ENCODE results near the gene MRPS6. TPM values are rescaled to one million over a fixed set of nuclear protein-coding genes. Genes with fewer than 3 reads are reported as not detected.

The MRPS6 gene
- total and polyA plus RNA-seq, 2 of the 13 experiments (the other 11 are each of a cell fraction or from before 2014, with no cell fraction given), result 14.2 to 26.9 TPM

DNA sequence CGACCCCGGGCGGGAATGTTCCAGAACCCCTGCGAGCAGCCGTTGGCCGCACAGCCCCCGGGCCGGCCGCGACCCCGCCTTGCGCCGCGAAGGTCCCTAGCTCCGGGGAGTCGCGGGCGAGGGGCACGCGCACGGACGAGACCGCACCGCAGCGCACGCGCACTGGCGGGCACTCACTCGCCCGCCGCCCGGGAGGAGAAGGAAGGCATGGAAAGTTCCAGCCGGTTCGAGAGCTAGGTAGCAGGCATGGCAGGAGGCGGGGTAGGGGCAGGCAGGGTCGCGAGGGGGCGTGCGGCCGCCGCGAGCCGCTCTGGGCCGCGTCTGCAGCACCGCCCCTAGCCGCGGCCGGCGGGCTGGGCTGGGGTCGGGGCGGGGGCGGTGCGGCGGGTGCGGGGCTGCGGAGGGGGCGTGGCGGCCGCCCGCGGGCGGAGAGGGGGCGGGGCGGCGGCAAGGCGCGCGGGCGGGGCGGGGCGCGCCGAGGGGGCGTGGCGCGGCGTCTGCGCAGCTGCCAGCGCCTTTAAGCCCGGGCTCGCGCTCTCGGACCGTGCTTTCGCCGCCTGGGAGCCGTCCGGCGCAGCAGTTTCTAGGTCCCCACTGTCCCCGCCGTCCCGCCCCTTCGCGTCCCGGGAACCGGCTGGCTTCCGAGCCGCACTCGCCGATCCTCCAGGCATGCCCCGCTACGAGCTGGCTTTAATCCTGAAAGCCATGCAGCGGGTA is at the start of gene MRPS6, which contains the start of gene SLC5A3 (continued):
- TF ChIP-seq, protein P1, sequence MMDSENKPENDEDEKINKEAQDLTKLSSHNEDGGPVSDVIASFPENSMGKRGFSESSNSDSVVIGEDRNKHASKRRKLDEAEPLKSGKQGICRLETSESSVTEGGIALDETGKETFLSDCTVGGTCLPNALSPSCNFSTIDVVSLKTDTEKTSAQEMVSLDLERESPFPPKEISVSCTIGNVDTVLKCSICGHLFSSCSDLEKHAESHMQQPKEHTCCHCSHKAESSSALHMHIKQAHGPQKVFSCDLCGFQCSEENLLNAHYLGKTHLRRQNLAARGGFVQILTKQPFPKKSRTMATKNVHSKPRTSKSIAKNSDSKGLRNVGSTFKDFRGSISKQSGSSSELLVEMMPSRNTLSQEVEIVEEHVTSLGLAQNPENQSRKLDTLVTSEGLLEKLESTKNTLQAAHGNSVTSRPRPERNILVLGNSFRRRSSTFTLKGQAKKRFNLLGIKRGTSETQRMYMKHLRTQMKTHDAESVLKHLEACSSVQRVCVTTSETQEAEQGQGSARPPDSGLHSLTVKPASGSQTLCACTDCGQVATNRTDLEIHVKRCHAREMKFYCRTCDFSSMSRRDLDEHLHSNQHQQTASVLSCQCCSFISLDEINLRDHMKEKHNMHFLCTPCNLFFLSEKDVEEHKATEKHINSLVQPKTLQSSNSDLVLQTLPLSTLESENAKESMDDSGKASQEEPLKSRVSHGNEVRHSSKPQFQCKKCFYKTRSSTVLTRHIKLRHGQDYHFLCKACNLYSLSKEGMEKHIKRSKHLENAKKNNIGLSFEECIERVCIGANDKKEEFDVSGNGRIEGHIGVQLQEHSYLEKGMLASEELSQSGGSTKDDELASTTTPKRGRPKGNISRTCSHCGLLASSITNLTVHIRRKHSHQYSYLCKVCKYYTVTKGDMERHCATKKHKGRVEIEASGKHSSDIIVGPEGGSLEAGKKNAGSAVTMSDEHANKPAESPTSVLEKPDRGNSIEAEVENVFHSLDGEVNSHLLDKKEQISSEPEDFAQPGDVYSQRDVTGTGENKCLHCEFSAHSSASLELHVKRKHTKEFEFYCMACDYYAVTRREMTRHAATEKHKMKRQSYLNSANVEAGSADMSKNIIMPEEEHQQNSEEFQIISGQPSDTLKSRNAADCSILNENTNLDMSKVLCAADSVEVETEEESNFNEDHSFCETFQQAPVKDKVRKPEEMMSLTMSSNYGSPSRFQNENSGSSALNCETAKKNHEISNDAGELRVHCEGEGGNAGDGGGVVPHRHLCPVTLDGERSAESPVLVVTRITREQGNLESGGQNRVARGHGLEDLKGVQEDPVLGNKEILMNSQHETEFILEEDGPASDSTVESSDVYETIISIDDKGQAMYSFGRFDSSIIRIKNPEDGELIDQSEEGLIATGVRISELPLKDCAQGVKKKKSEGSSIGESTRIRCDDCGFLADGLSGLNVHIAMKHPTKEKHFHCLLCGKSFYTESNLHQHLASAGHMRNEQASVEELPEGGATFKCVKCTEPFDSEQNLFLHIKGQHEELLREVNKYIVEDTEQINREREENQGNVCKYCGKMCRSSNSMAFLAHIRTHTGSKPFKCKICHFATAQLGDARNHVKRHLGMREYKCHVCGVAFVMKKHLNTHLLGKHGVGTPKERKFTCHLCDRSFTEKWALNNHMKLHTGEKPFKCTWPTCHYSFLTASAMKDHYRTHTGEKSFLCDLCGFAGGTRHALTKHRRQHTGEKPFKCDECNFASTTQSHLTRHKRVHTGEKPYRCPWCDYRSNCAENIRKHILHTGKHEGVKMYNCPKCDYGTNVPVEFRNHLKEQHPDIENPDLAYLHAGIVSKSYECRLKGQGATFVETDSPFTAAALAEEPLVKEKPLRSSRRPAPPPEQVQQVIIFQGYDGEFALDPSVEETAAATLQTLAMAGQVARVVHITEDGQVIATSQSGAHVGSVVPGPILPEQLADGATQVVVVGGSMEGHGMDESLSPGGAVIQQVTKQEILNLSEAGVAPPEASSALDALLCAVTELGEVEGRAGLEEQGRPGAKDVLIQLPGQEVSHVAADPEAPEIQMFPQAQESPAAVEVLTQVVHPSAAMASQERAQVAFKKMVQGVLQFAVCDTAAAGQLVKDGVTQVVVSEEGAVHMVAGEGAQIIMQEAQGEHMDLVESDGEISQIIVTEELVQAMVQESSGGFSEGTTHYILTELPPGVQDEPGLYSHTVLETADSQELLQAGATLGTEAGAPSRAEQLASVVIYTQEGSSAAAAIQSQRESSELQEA (CRISPR knock-in tag; IDR thresholded peaks at IDR 0.05; ENCODE audit: not compliant biosample characterization), result no peak
- TF ChIP-seq, protein P2, sequence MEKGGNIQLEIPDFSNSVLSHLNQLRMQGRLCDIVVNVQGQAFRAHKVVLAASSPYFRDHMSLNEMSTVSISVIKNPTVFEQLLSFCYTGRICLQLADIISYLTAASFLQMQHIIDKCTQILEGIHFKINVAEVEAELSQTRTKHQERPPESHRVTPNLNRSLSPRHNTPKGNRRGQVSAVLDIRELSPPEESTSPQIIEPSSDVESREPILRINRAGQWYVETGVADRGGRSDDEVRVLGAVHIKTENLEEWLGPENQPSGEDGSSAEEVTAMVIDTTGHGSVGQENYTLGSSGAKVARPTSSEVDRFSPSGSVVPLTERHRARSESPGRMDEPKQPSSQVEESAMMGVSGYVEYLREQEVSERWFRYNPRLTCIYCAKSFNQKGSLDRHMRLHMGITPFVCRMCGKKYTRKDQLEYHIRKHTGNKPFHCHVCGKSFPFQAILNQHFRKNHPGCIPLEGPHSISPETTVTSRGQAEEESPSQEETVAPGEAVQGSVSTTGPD (CRISPR knock-in tag; IDR thresholded peaks at IDR 0.05), result no peak
- TF ChIP-seq, protein P3, sequence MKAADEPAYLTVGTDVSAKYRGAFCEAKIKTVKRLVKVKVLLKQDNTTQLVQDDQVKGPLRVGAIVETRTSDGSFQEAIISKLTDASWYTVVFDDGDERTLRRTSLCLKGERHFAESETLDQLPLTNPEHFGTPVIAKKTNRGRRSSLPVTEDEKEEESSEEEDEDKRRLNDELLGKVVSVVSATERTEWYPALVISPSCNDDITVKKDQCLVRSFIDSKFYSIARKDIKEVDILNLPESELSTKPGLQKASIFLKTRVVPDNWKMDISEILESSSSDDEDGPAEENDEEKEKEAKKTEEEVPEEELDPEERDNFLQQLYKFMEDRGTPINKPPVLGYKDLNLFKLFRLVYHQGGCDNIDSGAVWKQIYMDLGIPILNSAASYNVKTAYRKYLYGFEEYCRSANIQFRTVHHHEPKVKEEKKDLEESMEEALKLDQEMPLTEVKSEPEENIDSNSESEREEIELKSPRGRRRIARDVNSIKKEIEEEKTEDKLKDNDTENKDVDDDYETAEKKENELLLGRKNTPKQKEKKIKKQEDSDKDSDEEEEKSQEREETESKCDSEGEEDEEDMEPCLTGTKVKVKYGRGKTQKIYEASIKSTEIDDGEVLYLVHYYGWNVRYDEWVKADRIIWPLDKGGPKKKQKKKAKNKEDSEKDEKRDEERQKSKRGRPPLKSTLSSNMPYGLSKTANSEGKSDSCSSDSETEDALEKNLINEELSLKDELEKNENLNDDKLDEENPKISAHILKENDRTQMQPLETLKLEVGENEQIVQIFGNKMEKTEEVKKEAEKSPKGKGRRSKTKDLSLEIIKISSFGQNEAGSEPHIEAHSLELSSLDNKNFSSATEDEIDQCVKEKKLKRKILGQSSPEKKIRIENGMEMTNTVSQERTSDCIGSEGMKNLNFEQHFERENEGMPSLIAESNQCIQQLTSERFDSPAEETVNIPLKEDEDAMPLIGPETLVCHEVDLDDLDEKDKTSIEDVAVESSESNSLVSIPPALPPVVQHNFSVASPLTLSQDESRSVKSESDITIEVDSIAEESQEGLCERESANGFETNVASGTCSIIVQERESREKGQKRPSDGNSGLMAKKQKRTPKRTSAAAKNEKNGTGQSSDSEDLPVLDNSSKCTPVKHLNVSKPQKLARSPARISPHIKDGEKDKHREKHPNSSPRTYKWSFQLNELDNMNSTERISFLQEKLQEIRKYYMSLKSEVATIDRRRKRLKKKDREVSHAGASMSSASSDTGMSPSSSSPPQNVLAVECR (CRISPR knock-in tag; IDR thresholded peaks at IDR 0.05; ENCODE audit: borderline replicate concordance), result peak; percentile 78
- TF ChIP-seq, protein P4, sequence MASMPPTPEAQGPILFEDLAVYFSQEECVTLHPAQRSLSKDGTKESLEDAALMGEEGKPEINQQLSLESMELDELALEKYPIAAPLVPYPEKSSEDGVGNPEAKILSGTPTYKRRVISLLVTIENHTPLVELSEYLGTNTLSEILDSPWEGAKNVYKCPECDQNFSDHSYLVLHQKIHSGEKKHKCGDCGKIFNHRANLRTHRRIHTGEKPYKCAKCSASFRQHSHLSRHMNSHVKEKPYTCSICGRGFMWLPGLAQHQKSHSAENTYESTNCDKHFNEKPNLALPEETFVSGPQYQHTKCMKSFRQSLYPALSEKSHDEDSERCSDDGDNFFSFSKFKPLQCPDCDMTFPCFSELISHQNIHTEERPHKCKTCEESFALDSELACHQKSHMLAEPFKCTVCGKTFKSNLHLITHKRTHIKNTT (CRISPR knock-in tag; IDR thresholded peaks at IDR 0.05), result no peak
- no peak for TF ChIP-seq ATAD3A (CRISPR knock-in tag; IDR thresholded peaks at IDR 0.05)
- no peak; the same call in 1 of the 2 replicates for TF ChIP-seq NR2F2 (IDR thresholded peaks at IDR 0.05; ENCODE audit: borderline replicate concordance, low read depth)
- no peak for TF ChIP-seq ZNF20 (CRISPR knock-in tag; IDR thresholded peaks at IDR 0.05)
- no peak for TF ChIP-seq ZNF780A (CRISPR knock-in tag; IDR thresholded peaks at IDR 0.05)
- peak; percentile 24; the same call in 1 of the 2 replicates for TF ChIP-seq NCOA2 (CRISPR knock-in tag; IDR thresholded peaks at IDR 0.05)
- TF ChIP-seq RFX5 (IDR thresholded peaks at IDR 0.05; ENCODE audit: low read depth, low read length), result no peak
- peak; percentile 69; the same call in 1 of the 2 replicates for TF ChIP-seq GATA4 (IDR thresholded peaks at IDR 0.05; ENCODE audit: borderline replicate concordance, low read depth)
- no peak for TF ChIP-seq NFIC (IDR thresholded peaks at IDR 0.05; ENCODE audit: low read length)

Data from HepG2 (cell line).